MCF 10A (cell line): Measurements from ENCODE around the gene RXRB. TPM values are rescaled to one million over a fixed set of nuclear protein-coding genes. Genes with fewer than 3 reads are reported as not detected.
A peak's percentile ranks its signal among the peaks of the same experiment; 100 is the strongest.

Experiments
- BruUV-seq: library from RNA; stranded (reverse); fragments of 400-500 nt; replicated peaks from 2 replicates; lab custom pipeline; 2021; lab: Mats Ljungman, UMichigan
- CTCF ChIA-PET: fragments of 300-600 bp; sonication (Branson Sonifier 250); formaldehyde crosslinking; extraction: SDS; loops from one replicate; lab custom pipeline; 2021; ENCODE audit warnings: antibody characterized with exemption, inconsistent platforms; lab: Yijun Ruan, JAX
- POLR2A ChIA-PET: fragments of 300-600, 350-650 bp; sonication (Branson Sonifier 250); formaldehyde crosslinking; extraction: SDS; loops from one replicate; lab custom pipeline; 2020; ENCODE audit warnings: antibody characterized with exemption, inconsistent platforms; lab: Yijun Ruan, JAX
- DNase-seq: peaks from one replicate; pipeline ENCODE4 v3.0.0-alpha.2; 2018; ENCODE audit not compliant: unreplicated experiment
- H3K27ac Mint-ChIP-seq: one replicate; pipeline ENCODE4 v1.8.0; 2022; ENCODE audit warnings: mild to moderate bottlenecking, low read depth, mixed read lengths; ENCODE audit not compliant: unreplicated experiment
- H3K27me3 Mint-ChIP-seq: one replicate; pipeline ENCODE4 v1.8.0; 2022; ENCODE audit warnings: mixed read lengths; ENCODE audit not compliant: insufficient read depth, unreplicated experiment
- H3K36me3 Mint-ChIP-seq: one replicate; pipeline ENCODE4 v1.8.0; 2022; ENCODE audit warnings: mild to moderate bottlenecking, moderate library complexity, mixed read lengths; ENCODE audit not compliant: insufficient read depth, unreplicated experiment
- H3K4me1 Mint-ChIP-seq: one replicate; pipeline ENCODE4 v1.8.0; 2022; ENCODE audit warnings: mixed read lengths; ENCODE audit not compliant: insufficient read depth, unreplicated experiment
- H3K4me3 Mint-ChIP-seq: one replicate; pipeline ENCODE4 v1.8.0; 2022; ENCODE audit warnings: mild to moderate bottlenecking, moderate library complexity, mixed read lengths; ENCODE audit not compliant: unreplicated experiment
- H3K9me3 Mint-ChIP-seq: one replicate; pipeline ENCODE4 v1.8.0; 2022; ENCODE audit warnings: mixed read lengths; ENCODE audit not compliant: unreplicated experiment
- CTCF ChIP-seq: fragments of 200-600 bp; IDR thresholded peaks from one replicate; pipeline ENCODE4 v1.8.0; 2022; ENCODE audit warnings: antibody characterized with exemption, mild to moderate bottlenecking; ENCODE audit not compliant: unreplicated experiment
- intact Hi-C: fragments of 100-400 bp; cut with micrococcal nuclease; formaldehyde crosslinking; loops from 2 replicates; pipeline ENCODE4 v1.14.1; 2022
- total RNA-seq: library from RNA; stranded (reverse); gene quantifications from 2 replicates; pipeline ENCODE4 v1.2.3, GENCODE V29; 2022

Gene RXRB
- total RNA-seq, 1 experiment from 2014 or later: 35.1 TPM

GRCh38 chr6:33203443-33204164 lies 3.1 kb upstream of the RXRB start:
- POLR2A ChIA-PET: no interaction called here
- Mint-ChIP-seq H3K27me3 (no peaks in the 10 kb centered on the region), H3K4me1 (peaks cover 57% of the 10 kb centered on the region)

GRCh38 chr6:33202799-33203198 lies 2.3 kb upstream of the RXRB start:
- H3K9me3 Mint-ChIP-seq: no peaks in the 10 kb centered on the region
- no peak for DNase-seq
- ChIA-PET POLR2A (interaction anchor here (1.8 kb wide), 1 partner anchor 69 kb away, joined by 7 read pairs; the partner anchor contains the start of genes RPS18 and VPS52), CTCF (no interaction called here)
- no TSS peak for BruUV-seq
- no peak for TF ChIP-seq CTCF
- H3K4me3 Mint-ChIP-seq: peak overlapping the region; percentile 98
- no peaks in the 10 kb centered on the region for H3K27me3 Mint-ChIP-seq
- peaks cover 65% of the 10 kb centered on the region for H3K4me1 Mint-ChIP-seq
- intact Hi-C loops: loop anchor here (5.0 kb wide), 1 partner anchor 95 kb away; the partner anchor contains the start of gene RGL2
- H3K27ac Mint-ChIP-seq: no peak overlapping the region
- peaks cover 29% of the 10 kb centered on the region for H3K36me3 Mint-ChIP-seq

More at GRCh38 chr6:33203443-33204164, 3.1 kb upstream of the RXRB start:
- intact Hi-C loops: loop anchor here (5.0 kb wide), 1 partner anchor 94 kb away; the partner anchor contains the start of gene RGL2
- CTCF ChIA-PET: no interaction called here
- no peak for TF ChIP-seq CTCF
- H3K36me3 Mint-ChIP-seq: peaks cover 29% of the 10 kb centered on the region
- no peaks in the 10 kb centered on the region for H3K9me3 Mint-ChIP-seq
- BruUV-seq: no TSS peak
- peak overlapping the region; percentile 85 for H3K27ac Mint-ChIP-seq
- DNase-seq: no peak
- H3K4me3 Mint-ChIP-seq: peak overlapping the region; percentile 98

- H3K4me1 Mint-ChIP-seq: peaks cover 72% of the 10 kb centered on the region
- H3K9me3 Mint-ChIP-seq: no peaks in the 10 kb centered on the region
- peaks cover 38% of the 10 kb centered on the region for H3K36me3 Mint-ChIP-seq
- no peak for DNase-seq
- no peaks in the 10 kb centered on the region for H3K27me3 Mint-ChIP-seq
- no TSS peak for BruUV-seq
- ChIA-PET POLR2A (interaction anchor here (0.9 to 1.8 kb wide), 2 partner anchors 70 to 116 kb away, joined by 4 to 7 read pairs; partner anchors contain the start of genes RPS18, VPS52 and ZBTB22), CTCF (no interaction called here)
- peak overlapping the region; percentile 98 for H3K4me3 Mint-ChIP-seq
- H3K27ac Mint-ChIP-seq: peak overlapping the region; percentile 100
- intact Hi-C loops: loop anchor here (2.0 to 5.0 kb wide), 2 partner anchors 47 to 95 kb away; partner anchors contain the start of gene RGL2
- no peak for TF ChIP-seq CTCF
Observed at GRCh38 chr6:33201935-33202334, 1.5 kb upstream of the RXRB start.

- Mint-ChIP-seq H3K36me3 (peaks cover 41% of the 10 kb centered on the region), H3K4me3 (peak overlapping the region; percentile 98), H3K9me3 (no peaks in the 10 kb centered on the region), H3K27me3 (no peaks in the 10 kb centered on the region), H3K27ac (peak overlapping the region; percentile 100), H3K4me1 (peaks cover 68% of the 10 kb centered on the region)
- ChIA-PET POLR2A (interaction anchor here (1.8 kb wide), 1 partner anchor 71 kb away, joined by 7 read pairs; the partner anchor contains the start of genes RPS18 and VPS52), CTCF (no interaction called here)
- TF ChIP-seq CTCF: no peak
- DNase-seq: no peak
- intact Hi-C loops: loop anchor here (2.0 to 5.0 kb wide), 2 partner anchors 48 to 96 kb away; partner anchors contain the start of gene RGL2
- TSS peak; percentile 71 for BruUV-seq
Observed at GRCh38 chr6:33201147-33201545, 681 bp upstream of the RXRB start.
